B cell (primary cell): ENCODE results near the gene MCAM.

Source experiments
- CTCF ChIP-seq: fragments of 200-600 bp; IDR thresholded peaks from one replicate; pipeline ENCODE4 v1.8.0; 2022; ENCODE audit warnings: antibody characterized with exemption, mild to moderate bottlenecking
- EZH2 ChIP-seq: IDR thresholded peaks from 2 replicates; pipeline ENCODE4 v1.6.1; 2012; ENCODE audit warnings: borderline replicate concordance, low read depth, mild to moderate bottlenecking, moderate library complexity, low read length; ENCODE audit not compliant: insufficient read depth, poor library complexity, severe bottlenecking

GRCh38 chr11:119306373-119306890 is 10.5 kb downstream of the MCAM start:
- TF ChIP-seq CTCF (no peak), EZH2 (no peak)
